WTC11 (cell line): ENCODE results near the gene NAA80. TPM values are rescaled to one million over a fixed set of nuclear protein-coding genes. Genes with fewer than 3 reads are reported as not detected.

Experiments
- ATAC-seq: fragments of 200-7000 bp; cut with Tn5 transposase; 2 replicates; pipeline ENCODE4 v1.10.0; 2021; ENCODE audit warnings: mild to moderate bottlenecking, moderate library complexity
- CTCF ChIA-PET: fragments of 300-600 bp; sonication (Branson Sonifier 250); formaldehyde crosslinking; loops from one replicate; lab custom pipeline; 2021; ENCODE audit warnings: antibody characterized with exemption; lab: Charles Lee
- POLR2A ChIA-PET: fragments of 350-600 bp; sonication (Branson Sonifier 250); formaldehyde crosslinking; loops from one replicate; lab custom pipeline; 2021; ENCODE audit warnings: antibody characterized with exemption; lab: Charles Lee
- DNase-seq: peaks from one replicate; pipeline ENCODE4 v3.0.0; 2021; ENCODE audit warnings: low spot score
- H3K27ac Mint-ChIP-seq: 2 replicates; pipeline ENCODE4 v1.8.0; 2021; ENCODE audit warnings: mixed read lengths
- H3K27me3 Mint-ChIP-seq: 2 replicates; pipeline ENCODE4 v1.8.0; 2021; ENCODE audit warnings: low read depth, mild to moderate bottlenecking, moderate library complexity, mixed read lengths
- H3K36me3 Mint-ChIP-seq: 2 replicates; pipeline ENCODE4 v1.8.0; 2021; ENCODE audit warnings: mixed read lengths
- H3K4me1 Mint-ChIP-seq: 2 replicates; pipeline ENCODE4 v1.8.0; 2022; ENCODE audit warnings: mixed read lengths
- H3K4me3 Mint-ChIP-seq: 2 replicates; pipeline ENCODE4 v1.8.0; 2021; ENCODE audit warnings: mild to moderate bottlenecking, moderate library complexity, mixed read lengths
- H3K9me3 Mint-ChIP-seq: 2 replicates; pipeline ENCODE4 v1.8.0; 2021; ENCODE audit warnings: mixed read lengths
- AFF4 ChIP-seq: sonication (generic); formaldehyde crosslinking; IDR thresholded peaks from 2 replicates; pipeline ENCODE4 v1.8.1; 2023; ENCODE audit warnings: mild to moderate bottlenecking, missing genetic modification reagents, borderline replicate concordance
- FOXK1 ChIP-seq: sonication (generic); formaldehyde crosslinking; IDR thresholded peaks from 2 replicates; pipeline ENCODE4 v1.8.0; 2022; ENCODE audit warnings: mild to moderate bottlenecking, moderate library complexity, missing genetic modification reagents
- GABPB1 ChIP-seq: sonication (generic); formaldehyde crosslinking; IDR thresholded peaks from 2 replicates; pipeline ENCODE4 v1.8.1; 2023; ENCODE audit warnings: mild to moderate bottlenecking, missing genetic modification reagents
- IRF2 ChIP-seq: sonication (generic); formaldehyde crosslinking; IDR thresholded peaks from 2 replicates; pipeline ENCODE4 v1.8.0; 2022; ENCODE audit warnings: low read depth, missing genetic modification reagents, borderline replicate concordance
- JAZF1 ChIP-seq: fragments of 250-450 bp; sonication (Bioruptor Pico); IDR thresholded peaks from 2 replicates; pipeline ENCODE4 v1.9.0; 2021; ENCODE audit warnings: moderate library complexity, mild to moderate bottlenecking, inconsistent platforms
- NFE2L1 ChIP-seq: sonication (generic); formaldehyde crosslinking; IDR thresholded peaks from 2 replicates; pipeline ENCODE4 v1.8.1; 2023; ENCODE audit warnings: missing genetic modification reagents
- NR1H2 ChIP-seq: sonication (generic); formaldehyde crosslinking; IDR thresholded peaks from 2 replicates; pipeline ENCODE4 v1.9.0; 2021; ENCODE audit warnings: mild to moderate bottlenecking, moderate library complexity, missing genetic modification reagents
- PREB ChIP-seq: sonication (generic); formaldehyde crosslinking; IDR thresholded peaks from 2 replicates; pipeline ENCODE4 v1.8.1; 2022; ENCODE audit warnings: mild to moderate bottlenecking, missing genetic modification reagents, moderate library complexity, borderline replicate concordance
- SP1 ChIP-seq: sonication (generic); formaldehyde crosslinking; conservative IDR thresholded peaks from 2 replicates; pipeline ENCODE4 v1.8.1; 2022; ENCODE audit warnings: missing genetic modification reagents
- STAT6 ChIP-seq: sonication (generic); formaldehyde crosslinking; conservative IDR thresholded peaks from 2 replicates; pipeline ENCODE4 v1.8.1; 2023; ENCODE audit warnings: mild to moderate bottlenecking, low read depth, missing genetic modification reagents, moderate library complexity
- USF1 ChIP-seq: sonication (generic); formaldehyde crosslinking; IDR thresholded peaks from 2 replicates; pipeline ENCODE4 v1.8.0; 2022; ENCODE audit warnings: mild to moderate bottlenecking, missing genetic modification reagents
- USF2 ChIP-seq: sonication (generic); formaldehyde crosslinking; IDR thresholded peaks from 2 replicates; pipeline ENCODE4 v1.8.1; 2023; ENCODE audit warnings: mild to moderate bottlenecking, missing genetic modification reagents, moderate library complexity
- ZBTB43 ChIP-seq: sonication (generic); formaldehyde crosslinking; IDR thresholded peaks from 2 replicates; pipeline ENCODE4 v1.8.1; 2023; ENCODE audit warnings: mild to moderate bottlenecking, missing genetic modification reagents
- ZMAT4 ChIP-seq: fragments of 250-450 bp; sonication (Bioruptor Pico); IDR thresholded peaks from 2 replicates; pipeline ENCODE4 v1.9.0; 2021; ENCODE audit warnings: mild to moderate bottlenecking
- ZNF281 ChIP-seq: sonication (generic); formaldehyde crosslinking; IDR thresholded peaks from 2 replicates; pipeline ENCODE4 v1.8.0; 2023; ENCODE audit warnings: mild to moderate bottlenecking, missing genetic modification reagents
- ZNF317 ChIP-seq: sonication (generic); formaldehyde crosslinking; IDR thresholded peaks from 2 replicates; pipeline ENCODE4 v1.8.1; 2023; ENCODE audit warnings: low read depth, mild to moderate bottlenecking, moderate library complexity, missing genetic modification reagents, borderline replicate concordance
- ZNF396 ChIP-seq: fragments of 250-450 bp; sonication (Bioruptor Pico); IDR thresholded peaks from 2 replicates; pipeline ENCODE4 v1.8.0; 2021; ENCODE audit warnings: mild to moderate bottlenecking, moderate library complexity, borderline replicate concordance
- ZNF512 ChIP-seq: sonication (generic); formaldehyde crosslinking; IDR thresholded peaks from 2 replicates; pipeline ENCODE4 v1.8.1; 2022; ENCODE audit warnings: missing genetic modification reagents, borderline replicate concordance
- total RNA-seq: library from RNA; stranded (reverse); gene quantifications from 3 replicates; pipeline ENCODE4 v1.2.3, GENCODE V29; 2021

Gene NAA80
- total RNA-seq, 1 experiment from 2014 or later, result 17.3 TPM

- no peak for TF ChIP-seq JAZF1 (CRISPR knock-in tag)
- no peak for TF ChIP-seq AFF4
- no peak for TF ChIP-seq STAT6
- no peak for TF ChIP-seq FOXK1
- no peak for TF ChIP-seq ZBTB43 (CRISPR knock-in tag)
- TF ChIP-seq, all 79 proteins: peak for 0
These were observed 15.6 kb upstream of the NAA80 start (continued) for GRCh38 chr3:50314816-50315215.

- ChIA-PET CTCF (no interaction called here), POLR2A (interaction anchor here (0.6 kb wide), 1 partner anchor 22 kb away, joined by 3 read pairs; the partner anchor contains the start of gene IFRD2)
- Mint-ChIP-seq H3K4me1 (peaks cover 5% of the 10 kb centered on the region; the same call in 1 of the 2 replicates), H3K36me3 (peaks cover 47% of the 10 kb centered on the region), H3K27ac (peak overlapping the region; percentile 45; the same call in 1 of the 2 replicates), H3K9me3 (peaks cover 13% of the 10 kb centered on the region), H3K4me3 (no peak overlapping the region), H3K27me3 (peaks cover 6% of the 10 kb centered on the region; the same call in 1 of the 2 replicates)
- DNase-seq (no peak), ATAC-seq (no peak)
- no peak for TF ChIP-seq ZNF396
- TF ChIP-seq USF2, result no peak
- no peak for TF ChIP-seq NFE2L1 (CRISPR knock-in tag)
- no peak for TF ChIP-seq SP1 (CRISPR knock-in tag)
- no peak for TF ChIP-seq IRF2
- no peak for TF ChIP-seq ZNF512
- TF ChIP-seq NR1H2 (CRISPR knock-in tag), result no peak
- no peak for TF ChIP-seq USF1 (CRISPR knock-in tag)
- TF ChIP-seq GABPB1 (CRISPR knock-in tag), result no peak
- no peak for TF ChIP-seq ZMAT4 (CRISPR knock-in tag)
- no peak for TF ChIP-seq ZNF317 (CRISPR knock-in tag)
- no peak for TF ChIP-seq PREB (CRISPR knock-in tag)
- TF ChIP-seq FOXK1, result no peak
- no peak for TF ChIP-seq ZNF281 (CRISPR knock-in tag)
These were observed 15.1 kb upstream of the NAA80 start for GRCh38 chr3:50314342-50314741.
